NCI-H446 treated with DMSO at 0.1 percent for 48 hours (cell line): ENCODE measurements around the gene TMF1.
A peak's percentile ranks its signal among the peaks of the same experiment; 100 is the strongest.

Experiments used
- DNase-seq: peaks from one replicate; lab custom pipeline; 2025; lab: John Stamatoyannopoulos, UW

The TMF1 gene

GRCh38 chr3:69081583-69082262 lies 29.6 kb upstream of the TMF1 start:
- DNase-seq = peak; percentile 17

DNA sequence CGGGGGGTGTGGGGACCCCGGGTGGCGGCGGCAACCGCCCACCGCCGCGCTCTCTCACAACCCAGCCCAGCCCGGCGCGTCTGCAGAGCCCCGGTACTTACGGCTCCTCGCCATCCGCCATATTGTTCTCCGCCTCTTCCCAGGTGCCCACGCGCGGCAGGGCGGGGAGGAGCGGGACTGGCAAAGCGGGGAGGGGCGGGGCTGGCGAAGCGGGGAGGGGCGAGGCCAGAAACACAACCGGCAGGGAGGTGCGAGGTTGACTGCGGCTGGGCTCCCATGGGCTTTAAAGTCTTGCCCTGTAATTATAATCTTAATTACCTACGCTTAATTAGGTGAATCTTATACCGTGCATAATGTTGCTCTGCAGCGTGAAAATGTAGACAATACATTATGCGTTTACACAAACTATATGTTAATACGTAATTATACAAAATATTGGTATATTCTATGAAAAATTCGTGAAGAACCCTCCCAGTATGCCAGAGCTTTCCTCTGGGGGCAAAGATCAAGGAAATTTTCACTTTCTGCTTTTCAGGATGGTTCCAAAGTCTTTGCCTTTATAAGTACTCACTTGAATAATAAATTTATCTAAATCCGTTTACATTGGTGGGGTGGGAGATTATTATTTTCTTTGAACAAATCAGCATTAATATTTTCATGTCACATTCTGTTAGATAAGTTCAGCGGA lies 28.2 kb upstream of the TMF1 start, which contains the start of gene UBA3:
Gene UBA3, minus strand, starts transcription at position 133 of the 688 bp plus-strand sequence. Its CDS starts 12 bp downstream, at position 121.
- DNase-seq = peak; percentile 58

DNA sequence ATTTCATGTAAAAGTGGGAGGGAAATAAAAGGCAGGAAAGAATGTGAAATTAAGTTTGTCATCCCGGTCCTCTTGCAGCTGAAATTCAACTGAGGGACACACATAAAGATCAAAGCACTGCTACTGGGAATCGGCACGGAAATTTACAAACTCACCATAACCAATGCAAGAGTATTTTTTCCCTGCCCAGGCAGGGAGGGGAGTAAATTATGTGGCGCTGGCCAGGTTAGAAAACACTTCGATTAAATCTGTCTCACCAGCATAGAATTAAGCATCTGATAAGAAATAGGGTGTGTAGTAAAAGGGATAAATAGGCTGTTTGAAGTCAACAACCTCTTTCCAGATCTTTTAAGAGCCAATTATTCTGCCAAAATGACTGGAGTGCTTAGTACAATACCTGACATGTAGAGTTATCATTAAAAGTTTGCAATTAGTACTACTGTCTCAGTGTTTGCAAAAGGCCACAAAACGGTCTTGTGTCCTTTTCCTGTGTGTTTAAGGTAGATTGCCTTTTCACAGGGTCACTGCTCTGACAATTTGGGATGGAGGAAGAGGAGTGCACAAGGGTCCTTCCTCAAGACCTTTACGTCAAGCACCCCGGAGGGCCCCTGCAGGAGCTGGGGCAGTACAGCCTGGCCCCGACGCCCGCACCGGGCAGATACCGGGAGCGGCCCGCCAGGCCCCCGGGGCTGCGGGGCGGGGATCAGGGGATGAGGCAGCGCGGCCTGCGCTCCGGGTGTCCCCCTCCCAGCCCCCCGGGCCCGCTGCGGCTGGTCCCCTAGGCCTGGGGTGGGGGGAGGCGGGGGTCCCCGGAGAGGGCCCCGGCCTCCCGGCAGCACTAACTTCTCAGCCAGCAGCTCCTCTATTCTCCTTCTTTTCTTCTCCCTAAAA lies 27.4 kb upstream of the TMF1 start:
- no peak for DNase-seq

DNA sequence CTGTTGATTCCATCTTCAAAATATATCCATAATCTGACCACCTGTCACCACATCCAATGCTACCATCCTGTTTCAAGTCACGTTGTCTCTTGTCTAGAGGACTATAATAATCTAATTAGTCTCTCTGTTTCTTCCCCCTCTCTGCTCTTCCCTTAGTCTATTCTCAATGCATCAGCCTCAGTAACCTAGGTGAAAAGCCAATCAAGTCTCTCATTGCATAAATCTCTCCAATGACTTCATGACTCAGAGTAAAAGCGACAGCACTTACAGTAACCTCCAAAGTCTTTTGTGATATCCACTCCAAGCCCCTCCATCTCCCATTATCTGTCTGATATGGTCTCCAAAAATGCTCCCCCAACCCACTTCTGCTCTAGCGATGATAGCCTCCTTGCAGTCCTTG lies 20.8 kb upstream of the TMF1 start:
- no peak for DNase-seq

DNA sequence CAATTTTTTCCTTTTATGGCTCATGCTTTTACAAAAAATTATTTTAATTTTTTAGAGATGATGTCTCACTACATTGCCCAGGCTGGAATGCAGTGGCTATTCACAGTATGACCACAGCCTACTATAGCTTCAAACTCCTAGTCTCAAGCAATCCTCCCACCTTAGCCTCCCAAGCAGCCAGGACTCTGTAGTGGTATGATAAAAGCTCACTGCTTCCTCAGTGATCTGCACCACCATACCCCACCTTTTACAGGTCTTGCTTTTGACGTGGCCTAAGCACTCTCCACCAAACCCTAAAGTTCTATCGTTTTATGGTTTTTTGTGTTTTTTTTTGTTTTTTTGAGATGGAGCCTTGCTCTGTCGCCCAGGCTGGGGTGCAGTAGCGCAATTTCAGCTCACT lies 14.0 kb upstream of the TMF1 start:
- no peak for DNase-seq

- DNase-seq = no peak
Measured at GRCh38 chr3:69065318-69065964, 13.3 kb upstream of the TMF1 start.

GRCh38 chr3:69063636-69064035 lies 11.5 kb upstream of the TMF1 start:
- no peak for DNase-seq

GRCh38 chr3:69059688-69060087 lies 7.6 kb upstream of the TMF1 start:
- no peak for DNase-seq

DNA sequence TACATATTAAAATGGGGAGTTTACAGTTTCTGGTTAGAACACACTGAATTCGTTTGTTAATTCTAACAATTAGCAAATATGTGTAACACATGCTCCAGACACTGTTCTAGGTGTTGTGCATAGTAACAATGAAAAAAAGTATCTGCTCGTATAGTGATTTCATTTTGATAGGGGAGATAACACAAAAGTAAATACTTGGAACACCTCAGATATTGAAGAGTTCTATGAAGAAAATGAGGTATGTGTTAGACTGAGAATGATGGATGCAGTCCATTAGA lies 6.8 kb upstream of the TMF1 start:
- DNase-seq = no peak

DNA sequence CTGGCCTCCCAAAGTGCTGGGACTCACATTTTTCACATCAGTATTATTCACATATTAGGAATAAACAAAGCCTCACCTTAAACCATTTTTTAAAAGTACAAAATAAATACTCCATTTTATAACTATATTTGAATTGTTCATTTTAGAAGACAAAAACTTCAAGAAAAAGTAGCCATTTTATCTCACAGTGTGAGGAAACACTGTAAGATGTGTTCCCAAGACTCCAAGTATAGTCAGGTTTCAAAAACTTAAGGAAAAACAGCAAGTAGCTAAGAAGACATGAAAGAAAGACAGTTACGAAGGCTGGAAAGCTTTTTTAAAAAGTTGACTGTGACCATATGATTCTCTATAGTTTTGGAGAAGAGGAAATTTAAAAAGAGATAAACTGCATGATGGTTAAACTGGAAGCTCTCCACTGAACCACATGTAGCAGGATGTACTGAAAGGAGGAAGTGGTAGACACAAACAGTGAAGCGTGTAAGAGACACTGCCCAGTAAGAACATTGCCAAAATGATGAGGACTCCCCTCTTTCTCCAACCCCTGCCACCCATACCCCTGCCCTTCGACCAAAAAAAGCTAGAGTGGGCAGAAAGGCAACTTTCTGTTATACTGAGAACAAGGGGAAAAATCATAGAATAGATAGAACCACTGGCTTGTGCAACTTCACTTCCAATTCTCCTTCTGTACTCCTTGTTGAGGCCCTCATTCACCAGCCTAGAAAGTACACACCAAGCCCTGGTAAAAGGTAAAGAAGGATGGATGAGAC lies 6.2 kb upstream of the TMF1 start:
- DNase-seq = no peak

- DNase-seq = no peak
Measured at GRCh38 chr3:69052472-69052898, 352 bp upstream of the TMF1 start.

DNA sequence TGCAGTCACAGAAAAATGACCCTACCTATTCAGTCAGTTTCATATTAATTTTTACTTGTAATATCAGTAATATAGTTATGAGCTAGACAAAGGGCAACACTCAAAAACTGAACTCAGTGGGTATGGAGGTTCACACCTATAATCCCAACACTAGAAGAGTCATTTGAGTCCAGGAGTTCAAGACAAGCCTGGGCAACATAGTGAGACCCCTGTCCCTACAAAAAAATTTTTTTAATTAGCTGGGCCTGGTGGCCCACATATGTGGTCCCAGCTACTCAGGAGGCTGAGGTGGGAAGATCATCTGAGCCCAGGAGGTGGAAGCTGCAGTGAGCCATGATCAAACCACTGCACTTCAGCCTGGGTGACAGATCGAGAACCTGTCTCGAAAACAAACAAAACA lies 3.1 kb downstream of the TMF1 start:
- DNase-seq = no peak

- DNase-seq = no peak
Measured at GRCh38 chr3:69044608-69045007, 7.5 kb downstream of the TMF1 start.

DNA sequence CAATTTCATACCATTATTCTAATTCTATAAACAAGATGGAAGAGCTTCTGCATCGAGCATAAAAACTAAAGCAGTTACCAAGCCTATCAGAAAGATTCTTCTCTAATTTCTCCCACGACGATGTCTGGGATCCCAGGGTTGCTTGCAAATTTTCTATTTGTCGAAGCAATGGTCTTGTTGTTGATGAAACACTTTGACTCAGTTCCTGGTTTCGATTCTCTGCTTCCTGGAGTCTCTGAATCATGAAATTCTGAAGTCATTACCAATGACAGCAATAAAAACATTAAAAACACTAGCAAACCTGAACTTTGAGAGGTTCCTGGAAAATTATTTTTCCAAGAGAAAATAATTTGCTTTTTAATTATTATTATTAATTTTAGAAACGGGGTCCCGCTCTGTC lies 18.7 kb downstream of the TMF1 start:
- no peak for DNase-seq

GRCh38 chr3:69032737-69033136 lies 19.4 kb downstream of the TMF1 start:
- DNase-seq = no peak

DNA sequence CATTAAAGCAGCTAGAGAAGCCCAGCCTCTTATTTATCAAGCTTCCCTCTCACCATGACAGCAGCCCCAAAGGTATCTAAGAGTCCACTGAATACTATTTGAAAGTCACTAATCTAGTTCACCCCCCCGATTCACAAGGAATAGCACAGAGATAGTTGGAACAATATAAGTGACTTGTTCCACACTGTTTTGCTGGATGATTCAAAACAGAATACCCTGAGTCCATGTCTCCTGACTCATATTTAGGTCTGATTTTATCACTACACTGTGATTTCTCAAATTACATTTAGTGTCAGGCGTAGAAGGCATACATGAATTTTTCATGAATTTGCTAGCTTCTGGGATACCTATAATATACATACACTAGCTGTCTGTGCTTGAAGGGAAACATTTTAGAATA lies 20.0 kb downstream of the TMF1 start:
- no peak for DNase-seq

- DNase-seq = no peak
Measured at GRCh38 chr3:69031635-69032034, 20.5 kb downstream of the TMF1 start.

- DNase-seq = no peak
Measured at GRCh38 chr3:69020857-69021256, 31.3 kb downstream of the TMF1 start.

DNA sequence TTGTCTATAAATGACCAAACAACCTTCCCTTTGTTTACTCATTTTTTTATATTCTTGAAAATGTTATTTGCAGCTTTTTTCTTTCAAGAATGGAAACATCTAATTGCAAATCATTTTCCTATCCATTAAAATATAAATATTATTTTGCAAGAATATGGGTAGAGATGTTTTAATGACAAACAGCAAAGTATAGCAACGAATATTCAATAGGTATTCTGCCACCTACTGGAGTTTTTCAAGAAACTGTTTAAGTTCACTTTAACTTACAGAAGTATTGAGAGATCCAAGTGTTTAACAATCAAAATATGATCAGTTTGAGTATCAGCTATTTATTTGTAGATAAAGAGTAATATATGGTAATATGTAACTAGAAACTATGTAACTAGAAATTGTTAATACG lies 31.7 kb downstream of the TMF1 start:
- no peak for DNase-seq

DNA sequence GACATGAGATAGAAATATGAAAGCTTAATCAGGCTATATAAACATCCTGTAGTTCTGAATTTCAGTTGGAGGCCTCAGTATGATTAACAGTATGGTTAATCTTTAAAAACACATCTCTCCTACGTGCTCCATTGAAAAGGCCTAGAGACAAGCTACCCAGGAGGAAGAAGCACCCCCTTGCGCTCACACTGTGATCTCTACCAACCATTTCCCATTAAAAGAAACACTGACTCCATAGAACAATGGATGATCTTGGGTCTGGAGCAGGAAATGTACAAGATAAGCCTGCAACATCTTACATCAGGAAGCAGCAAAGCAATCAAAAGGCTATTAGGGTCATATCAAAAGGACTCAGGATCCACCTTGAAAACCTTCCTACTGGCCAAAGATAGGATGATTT lies 35.2 kb downstream of the TMF1 start:
- DNase-seq = no peak

DNA sequence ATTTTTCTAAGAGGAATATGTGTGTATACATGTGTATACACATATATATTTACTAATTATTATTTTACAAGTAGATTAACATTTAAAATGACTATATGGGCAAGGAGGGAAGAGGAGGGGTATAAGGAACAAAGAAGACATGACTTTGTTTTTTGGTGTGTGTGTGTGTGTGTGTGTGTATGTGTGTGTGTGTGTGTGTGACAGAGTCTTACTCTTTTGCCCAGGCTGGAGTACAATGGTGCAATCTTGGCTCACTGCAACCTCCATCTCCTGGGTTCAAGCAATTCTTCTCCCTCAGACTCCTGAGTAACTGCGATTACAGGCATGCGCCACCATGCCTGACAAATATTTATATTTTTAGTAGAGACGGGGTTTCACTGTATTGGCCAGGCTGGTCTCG lies 36.0 kb downstream of the TMF1 start:
- DNase-seq = no peak
